HG02642 (cell line): Measurements from ENCODE around the gene PRSS12.

Experiments
- ATAC-seq: cut with Tn5 transposase; IDR thresholded peaks from one replicate; pipeline ENCODE4 v1.9.1; 2021; ENCODE audit warnings: mild to moderate bottlenecking; ENCODE audit not compliant: unreplicated experiment, poor library complexity

The PRSS12 gene

DNA sequence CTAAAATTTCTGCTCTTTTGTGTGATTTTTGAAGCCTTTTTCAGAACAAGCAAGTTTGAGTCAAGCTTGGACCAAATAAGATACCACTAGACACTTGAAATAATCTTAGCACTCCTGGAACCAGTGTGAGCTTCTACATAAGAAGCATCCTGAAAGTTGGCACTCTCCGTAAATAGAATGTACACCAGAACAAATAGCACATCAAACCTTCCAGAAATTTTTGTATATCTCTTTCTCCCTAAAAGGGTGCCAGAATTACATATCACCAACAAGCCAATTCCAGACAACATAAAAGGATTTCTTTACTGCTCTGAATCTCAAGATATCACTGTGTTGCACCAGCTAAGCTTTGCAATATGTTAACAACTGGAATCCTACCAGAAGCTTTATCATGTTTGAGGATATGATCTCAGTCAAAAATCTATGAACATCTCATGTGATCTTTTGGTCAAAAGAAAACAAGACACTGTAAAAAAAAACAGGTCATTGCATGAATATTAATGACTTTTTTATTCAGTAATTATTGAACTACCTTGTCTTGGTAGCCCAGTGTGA lies 117.2 kb downstream of the PRSS12 start:
- no peak for ATAC-seq
